ENCODE results near the gene RHBDL1.
A peak's percentile ranks its signal among the peaks of the same experiment; 100 is the strongest.
"Not testable (repeated sequence)": the region's sequence is repeated elsewhere in the genome, so short reads cannot be mapped to it uniquely, and the experiment has no call there.

RHBDL1 gene

GRCh38 chr16:684071-684794, 8.8 kb downstream of the RHBDL1 start, which contains the start of gene JMJD8:
Gene JMJD8, minus strand, starts transcription at chr16:684334. Its CDS starts 15 bp downstream, at chr16:684319.
- peak within 1 kb of the TSS; percentile 88 for H3K9ac ChIP-seq
- peaks cover 37% of the 10 kb centered on the region for H4K20me1 ChIP-seq
- H3K27me3 ChIP-seq, result no peaks in the 10 kb centered on the region
- peaks cover 52% of the 10 kb centered on the region for H3K36me3 ChIP-seq
- H3K9me3 ChIP-seq, result no peaks in the 10 kb centered on the region
- H3K4me3 ChIP-seq, result peak within 1 kb of the TSS; percentile 80
- TF ChIP-seq Cebpa-rat (IDR thresholded peaks at IDR 0.05), result no peak
- H3K4me1 ChIP-seq, result peaks cover 52% of the 10 kb centered on the region
- H3K27ac ChIP-seq, result peak within 1 kb of the TSS; percentile 86
- peak within 1 kb of the TSS; percentile 87 for H3K4me2 ChIP-seq

GRCh38 chr16:684961-685696, 9.7 kb downstream of the RHBDL1 start:
- Histone ChIP-seq H3K4me1 (peaks cover 55% of the 10 kb centered on the region), H3K4me3 (peak overlapping the region; percentile 80; the same call in 1 of the 2 replicates), H3K4me2 (peak overlapping the region; percentile 87), H3K36me3 (peaks cover 52% of the 10 kb centered on the region), H3K9me3 (no peaks in the 10 kb centered on the region), H3K9ac (no peak overlapping the region), H3K27me3 (no peaks in the 10 kb centered on the region), H3K27ac (no peak overlapping the region), H4K20me1 (peaks cover 37% of the 10 kb centered on the region)
- TF ChIP-seq Cebpa-rat (IDR thresholded peaks at IDR 0.05), result no peak

DNA sequence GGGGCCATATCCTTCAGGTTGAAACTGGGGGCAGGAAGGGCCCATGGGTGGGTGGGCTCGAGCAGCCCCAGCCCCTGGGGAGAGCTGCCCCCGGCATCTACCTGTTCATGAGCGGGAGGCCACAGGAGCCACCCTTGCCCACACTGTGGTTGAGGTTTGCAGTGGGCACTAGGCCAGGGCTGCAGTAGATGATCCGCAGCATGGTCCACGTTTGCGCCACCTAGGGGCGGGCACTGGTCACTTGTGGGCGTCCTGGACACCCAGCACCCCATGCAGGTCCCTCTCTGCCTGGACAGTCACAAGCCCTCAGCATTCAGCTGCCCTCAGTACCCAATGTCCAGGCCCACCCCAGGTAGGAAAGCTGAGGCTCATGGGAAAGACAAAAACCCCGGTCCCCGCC, 10.5 kb downstream of the RHBDL1 start:
- TF ChIP-seq Cebpa-rat (IDR thresholded peaks at IDR 0.05), result no peak
- Histone ChIP-seq H3K9me3 (no peaks in the 10 kb centered on the region), H3K4me2 (no peak overlapping the region), H3K36me3 (peaks cover 52% of the 10 kb centered on the region), H4K20me1 (peaks cover 29% of the 10 kb centered on the region), H3K9ac (no peak overlapping the region), H3K4me3 (no peak overlapping the region), H3K4me1 (peaks cover 59% of the 10 kb centered on the region), H3K27me3 (peaks cover 1% of the 10 kb centered on the region), H3K27ac (no peak overlapping the region)

GRCh38 chr16:686459-687260, 11.2 kb downstream of the RHBDL1 start:
- peaks cover 47% of the 10 kb centered on the region for H3K36me3 ChIP-seq
- TF ChIP-seq Cebpa-rat (IDR thresholded peaks at IDR 0.05), result no peak
- no peak overlapping the region for H3K4me3 ChIP-seq
- H3K27ac ChIP-seq, result no peak overlapping the region
- H3K27me3 ChIP-seq, result peaks cover 8% of the 10 kb centered on the region
- H3K4me2 ChIP-seq, result no peak overlapping the region
- H3K9ac ChIP-seq, result no peak overlapping the region
- peaks cover 53% of the 10 kb centered on the region for H3K4me1 ChIP-seq
- H3K9me3 ChIP-seq, result no peaks in the 10 kb centered on the region
- H4K20me1 ChIP-seq, result peaks cover 22% of the 10 kb centered on the region

DNA sequence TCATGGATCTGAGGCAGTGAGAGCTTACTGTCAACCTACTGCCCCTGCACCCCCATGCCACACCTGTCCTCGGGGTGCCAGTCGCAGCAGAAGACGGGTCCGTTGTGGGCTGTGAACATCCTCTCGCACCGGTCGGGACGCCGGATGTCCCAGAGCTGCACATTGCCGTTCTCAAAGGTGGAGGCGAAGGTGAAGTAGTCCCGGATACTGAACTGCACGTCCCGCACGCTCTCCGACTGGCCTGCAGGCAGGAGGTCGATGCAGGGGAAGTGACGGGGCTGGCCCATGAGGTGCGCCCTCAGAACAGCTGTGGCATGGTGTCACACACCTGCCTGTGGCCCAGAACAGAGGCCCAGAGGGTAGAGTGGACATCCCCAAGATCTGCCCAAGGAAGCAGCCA, 12.0 kb downstream of the RHBDL1 start:
- Histone ChIP-seq H3K4me2 (no peak overlapping the region), H3K27ac (no peak overlapping the region), H3K4me1 (peaks cover 44% of the 10 kb centered on the region), H3K27me3 (peaks cover 16% of the 10 kb centered on the region), H3K4me3 (no peak overlapping the region), H4K20me1 (peaks cover 14% of the 10 kb centered on the region), H3K9ac (no peak overlapping the region), H3K9me3 (no peaks in the 10 kb centered on the region), H3K36me3 (peaks cover 39% of the 10 kb centered on the region)
- TF ChIP-seq Cebpa-rat (IDR thresholded peaks at IDR 0.05), result no peak

DNA sequence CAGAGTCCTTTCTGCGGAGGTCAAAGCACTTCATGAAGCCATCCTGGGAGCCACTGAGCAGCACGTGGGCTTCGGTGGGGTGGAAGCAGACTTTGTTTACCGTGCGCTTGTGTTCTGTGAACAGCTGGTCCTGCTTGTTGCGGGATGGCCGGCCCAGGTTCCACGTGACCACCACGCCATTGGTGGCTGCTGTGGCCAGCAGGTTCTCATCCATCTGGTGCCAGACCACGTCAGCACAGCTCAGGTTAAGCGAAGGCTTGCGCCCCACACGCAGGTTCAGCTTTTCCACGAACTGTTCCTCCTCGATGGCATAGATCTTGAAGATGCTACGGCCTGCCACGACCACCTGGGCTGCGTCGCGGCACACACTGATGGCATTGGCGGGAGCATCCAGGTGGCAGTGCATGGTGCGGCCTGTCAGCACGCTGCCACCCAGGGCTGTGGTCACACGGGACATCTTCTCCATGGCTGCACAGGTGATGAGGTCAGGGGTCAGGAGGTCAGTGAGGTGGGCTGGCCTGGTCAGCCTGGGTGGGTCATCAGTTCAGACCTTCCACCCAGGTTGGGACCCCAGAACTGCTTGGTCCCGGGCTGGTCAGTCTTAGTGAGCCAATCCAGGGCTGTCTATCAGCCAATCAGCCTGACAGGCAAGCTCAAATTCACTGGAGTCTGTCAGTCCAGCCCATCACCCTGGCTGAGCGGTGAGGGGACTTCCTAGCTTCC, 13.9 kb downstream of the RHBDL1 start:
- Histone ChIP-seq H3K4me2 (peak overlapping the region; percentile 92), H3K4me3 (peak overlapping the region; percentile 77), H4K20me1 (peaks cover 12% of the 10 kb centered on the region), H3K27ac (peak overlapping the region; percentile 85), H3K27me3 (peaks cover 35% of the 10 kb centered on the region), H3K9ac (peak overlapping the region; percentile 87), H3K9me3 (no peaks in the 10 kb centered on the region), H3K4me1 (peaks cover 40% of the 10 kb centered on the region), H3K36me3 (peaks cover 28% of the 10 kb centered on the region)
- no peak for TF ChIP-seq Cebpa-rat (IDR thresholded peaks at IDR 0.05)

GRCh38 chr16:691242-691641, 15.8 kb downstream of the RHBDL1 start:
- H3K27ac ChIP-seq, result not testable (repeated sequence)

DNA sequence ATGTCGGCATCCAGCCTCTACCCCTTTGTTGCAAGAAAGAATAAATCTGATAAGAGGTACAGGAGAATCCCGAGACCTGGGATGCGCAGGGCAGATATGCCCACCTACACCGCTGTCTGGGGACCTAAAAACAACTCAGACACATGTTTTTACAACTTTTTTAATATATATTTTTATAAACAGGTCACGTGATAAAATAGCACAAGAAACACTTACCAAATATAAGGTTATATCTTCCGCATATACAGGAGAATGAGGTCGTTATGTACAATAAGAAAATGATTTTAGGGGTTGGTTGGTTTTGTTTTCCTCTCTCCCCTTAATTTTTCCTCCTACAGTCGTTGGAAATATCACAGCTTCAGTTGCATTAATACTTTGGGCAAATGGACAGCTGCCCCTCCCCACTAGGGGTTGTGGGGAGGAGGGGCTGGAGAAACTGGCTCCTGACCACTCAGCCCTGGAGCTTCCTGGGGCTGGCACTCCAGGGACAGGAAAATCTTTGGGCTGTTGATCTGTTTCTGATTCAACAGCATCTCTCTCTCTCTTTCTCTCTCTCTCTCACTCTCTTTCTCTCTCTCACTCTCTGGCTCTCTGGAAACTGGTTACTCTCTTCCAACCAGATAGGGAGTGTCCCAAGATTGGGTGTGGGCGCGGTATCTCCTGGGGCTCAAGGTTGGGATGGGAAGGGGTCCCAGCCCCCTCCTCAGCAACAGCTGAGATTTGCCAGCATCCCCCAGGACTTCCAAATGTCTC, 17.1 kb downstream of the RHBDL1 start:
- Histone ChIP-seq H3K4me3 (no peak overlapping the region), H4K20me1 (peaks cover 28% of the 10 kb centered on the region), H3K4me2 (no peak overlapping the region), H3K27me3 (peaks cover 66% of the 10 kb centered on the region), H3K4me1 (peaks cover 50% of the 10 kb centered on the region), H3K27ac (no peak overlapping the region), H3K9ac (no peak overlapping the region), H3K9me3 (no peaks in the 10 kb centered on the region), H3K36me3 (peaks cover 7% of the 10 kb centered on the region)
- TF ChIP-seq Cebpa-rat (IDR thresholded peaks at IDR 0.05), result no peak

More at GRCh38 chr16:691242-691641, 15.8 kb downstream of the RHBDL1 start:
- not testable (repeated sequence) for H3K9me3 ChIP-seq, H3K4me3 ChIP-seq, H3K9ac ChIP-seq, H3K4me2 ChIP-seq
- peaks cover 50% of the 10 kb centered on the region for H3K4me1 ChIP-seq
- peaks cover 28% of the 10 kb centered on the region for H4K20me1 ChIP-seq
- H3K36me3 ChIP-seq, result peaks cover 20% of the 10 kb centered on the region
- H3K27me3 ChIP-seq, result peaks cover 54% of the 10 kb centered on the region
